ENCODE measurements around the gene EDC3. TPM values are rescaled to one million over a fixed set of nuclear protein-coding genes. Genes with fewer than 3 reads are reported as not detected.

Gene EDC3
- total and polyA plus RNA-seq, 9 of the 15 experiments (the other 6 are each of a cell fraction or from before 2014, with no cell fraction given): 11.7 to 63.9 (median 32.8) TPM

GRCh38 chr15:74692327-74692726 lies 3.5 kb downstream of the EDC3 start (continued):
- TF ChIP-seq SNAPC5 (CRISPR knock-in tag; IDR thresholded peaks at IDR 0.05): no peak

- in situ Hi-C loops (cut with MboI): no loop called here
- Histone ChIP-seq H3K36me3 (ENCODE audit: control insufficient read depth, insufficient read depth, low read length) (peaks cover 13% of the 10 kb centered on the region; the same call in 2 of the 3 replicates), H4K20me1 (replicated peaks; ENCODE audit: control insufficient read depth, insufficient read depth, low read length) (no peaks in the 10 kb centered on the region), H3K4me3 (no peak overlapping the region), H3K27ac (ENCODE audit: extremely low read depth, low read depth, low read length) (no peak overlapping the region), H3K79me2 (ENCODE audit: control insufficient read depth, insufficient read depth, low read length) (peaks cover 5% of the 10 kb centered on the region; the same call in 2 of the 3 replicates), H3K9me1 (ENCODE audit: control insufficient read depth, insufficient read depth, low read length) (no peaks in the 10 kb centered on the region), H2AFZ (ENCODE audit: low read depth, low read length) (no peak overlapping the region), H3K9me3 (replicated peaks; ENCODE audit: control insufficient read depth, insufficient read depth, low read depth, low read length) (peaks cover 1% of the 10 kb centered on the region; the same call in 1 of the 2 replicates), H3K9ac (ENCODE audit: insufficient read depth in 1 of 2, low read depth in 2 of 2, low read length in 2 of 2) (no peak overlapping the region), H3K4me1 (replicated peaks in 1 of 2; ENCODE audit: control insufficient read depth in 2 of 2, insufficient read depth in 2 of 2, low read length in 2 of 2) (no peaks in the 10 kb centered on the region), H3K27me3 (ENCODE audit: control insufficient read depth in 2 of 2, insufficient read depth in 2 of 2, low read length in 2 of 2) (no peaks in the 10 kb centered on the region), H3K4me2 (ENCODE audit: insufficient read depth, low read length) (no peak overlapping the region)
- CTCF ChIA-PET (ENCODE audit: low intra/inter-chr PET ratio): no interaction called here
- DNase-seq (ENCODE audit: extremely low read depth in 1 of 4, low spot score in 3 of 4) (no peak), ATAC-seq (no peak), FAIRE-seq (no peak)
- TF ChIP-seq GTF2E2 (tag; IDR thresholded peaks at IDR 0.05) (no peak), CTCF (IDR thresholded peaks at IDR 0.05 in 2 of 3, conservative IDR thresholded peaks at IDR 0.05 in 1 of 3; ENCODE audit: insufficient read depth in 2 of 3, low read depth in 1 of 3, low read length in 3 of 3) (no peak), GTF2F1 (IDR thresholded peaks at IDR 0.05; ENCODE audit: low read depth, low read length) (no peak), EGR1 (conservative IDR thresholded peaks at IDR 0.05) (no peak), NCOA4 (IDR thresholded peaks at IDR 0.05; ENCODE audit: partially characterized antibody) (no peak), MLX (CRISPR knock-in tag; conservative IDR thresholded peaks at IDR 0.05) (no peak), ADNP (tag; IDR thresholded peaks at IDR 0.05) (no peak), DLX4 (CRISPR knock-in tag; IDR thresholded peaks at IDR 0.05) (no peak), PML (IDR thresholded peaks at IDR 0.05; ENCODE audit: low read length) (no peak), ZNF780A (CRISPR knock-in tag; IDR thresholded peaks at IDR 0.05) (no peak), CEBPG (CRISPR knock-in tag; IDR thresholded peaks at IDR 0.05) (no peak), CEBPG (tag; conservative IDR thresholded peaks at IDR 0.05 in 1 of 2, IDR thresholded peaks at IDR 0.05 in 1 of 2) (no peak), NFE2L1 (tag; IDR thresholded peaks at IDR 0.05; ENCODE audit: borderline replicate concordance, low read depth) (no peak)
- intact Hi-C loops (cut with micrococcal nuclease): no loop called here
- no TSS peak for BruUV-seq (replicated peaks)
- WGBS (ENCODE audit: insufficient coverage, low coverage, missing lambda C conversion rate): 100% methylated on average over 1 of the region's 1 CpG
- POLR2A ChIA-PET: no interaction called here
Observed at GRCh38 chr15:74683758-74684157, 12.1 kb downstream of the EDC3 start.

Data from K562 (cell line).